NT2/D1 (cell line): ENCODE data around the gene DENND4B.

ENCODE experiments used
- DNase-seq: peaks from one replicate; pipeline ENCODE4 v3.0.0-alpha.2; 2011; ENCODE audit warnings: low read depth, low spot score
- H3K27me3 ChIP-seq: 2 replicates; pipeline ENCODE4 v1.6.0; 2011; ENCODE audit warnings: mild to moderate bottlenecking; ENCODE audit not compliant: insufficient read length, insufficient read depth
- H3K36me3 ChIP-seq: 2 replicates; pipeline ENCODE4 v1.6.1; 2011; ENCODE audit warnings: mild to moderate bottlenecking, low read length, mixed read lengths; ENCODE audit not compliant: insufficient read depth, insufficient read length
- H3K4me1 ChIP-seq: 2 replicates; pipeline ENCODE4 v1.5.1; 2011; ENCODE audit not compliant: insufficient read depth, insufficient read length
- H3K4me3 ChIP-seq: 2 replicates; pipeline ENCODE4 v1.5.1; 2011; ENCODE audit warnings: low read depth; ENCODE audit not compliant: insufficient read length
- H3K9ac ChIP-seq: 2 replicates; pipeline ENCODE4 v1.6.0; 2011; ENCODE audit warnings: low read depth; ENCODE audit not compliant: insufficient read length
- H3K9me3 ChIP-seq: 2 replicates; pipeline ENCODE4 v1.5.1; 2011; ENCODE audit warnings: mild to moderate bottlenecking, low read length; ENCODE audit not compliant: insufficient read depth
- SUZ12 ChIP-seq: IDR thresholded peaks from 2 replicates; pipeline ENCODE4 v1.6.1; 2011; ENCODE audit not compliant: insufficient read length, insufficient read depth; ENCODE audit errors: extremely low read depth
- YY1 ChIP-seq: IDR thresholded peaks from 2 replicates; pipeline ENCODE4 v1.6.1; 2011; ENCODE audit not compliant: insufficient read length, insufficient read depth
- ZNF274 ChIP-seq: IDR thresholded peaks from 2 replicates; pipeline ENCODE4 v1.6.1; 2011; ENCODE audit warnings: mild to moderate bottlenecking, low read depth, low read length

The DENND4B gene

DNA sequence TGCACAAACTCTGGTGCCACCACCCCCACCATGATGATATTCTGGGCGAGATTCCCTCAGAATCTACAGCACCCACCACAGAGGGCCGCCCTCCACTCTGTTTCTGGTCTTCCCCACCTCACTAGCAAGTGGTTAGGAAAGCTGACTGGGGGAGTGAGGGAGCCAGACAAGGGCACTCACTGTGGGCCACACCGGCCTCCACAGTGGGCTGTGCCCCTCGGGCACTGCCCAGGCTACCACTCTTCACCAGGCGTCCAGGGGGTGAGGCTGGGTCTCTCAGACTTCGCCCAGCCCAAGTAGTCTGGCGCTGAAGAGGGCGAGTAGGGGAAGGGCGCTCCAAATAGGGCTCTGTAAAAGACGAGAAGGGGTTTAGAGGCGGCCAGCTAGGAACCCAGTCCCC is 12.6 kb downstream of the DENND4B start:
- no peaks in the 10 kb centered on the region for H3K27me3 ChIP-seq
- no peak overlapping the region for H3K4me3 ChIP-seq
- peaks cover 2% of the 10 kb centered on the region for H3K4me1 ChIP-seq
- TF ChIP-seq SUZ12, result no peak
- TF ChIP-seq ZNF274, result no peak
- no peak for TF ChIP-seq YY1
- DNase-seq, result no peak
- H3K9me3 ChIP-seq, result no peaks in the 10 kb centered on the region
- H3K36me3 ChIP-seq, result peaks cover 87% of the 10 kb centered on the region
- no peak overlapping the region for H3K9ac ChIP-seq

DNA sequence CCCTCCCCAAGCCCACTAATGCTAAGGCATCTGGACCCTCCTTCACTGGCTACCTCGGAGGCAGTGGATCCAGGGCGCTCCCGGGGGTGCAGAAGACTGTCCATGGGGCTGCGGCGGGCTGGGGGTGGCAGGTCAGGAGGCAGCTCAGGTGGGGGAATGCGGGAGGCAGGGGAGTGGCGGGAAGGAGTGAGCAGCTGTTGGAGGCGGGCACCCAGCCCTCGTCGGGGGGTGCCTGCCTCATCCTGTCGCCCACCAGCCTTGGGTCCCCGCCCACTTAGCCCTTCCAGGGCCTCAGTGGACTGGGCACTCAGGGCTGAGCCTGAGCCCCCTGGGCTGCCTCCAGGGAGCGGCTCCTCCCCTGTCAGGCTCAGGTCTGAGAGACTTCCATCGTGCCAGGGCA is 13.1 kb downstream of the DENND4B start:
- Histone ChIP-seq H3K36me3 (peaks cover 85% of the 10 kb centered on the region), H3K4me3 (no peak overlapping the region), H3K9ac (no peak overlapping the region), H3K9me3 (no peaks in the 10 kb centered on the region), H3K4me1 (peaks cover 3% of the 10 kb centered on the region), H3K27me3 (no peaks in the 10 kb centered on the region)
- no peak for DNase-seq
- TF ChIP-seq YY1, result no peak
- TF ChIP-seq SUZ12, result no peak
- no peak for TF ChIP-seq ZNF274

DNA sequence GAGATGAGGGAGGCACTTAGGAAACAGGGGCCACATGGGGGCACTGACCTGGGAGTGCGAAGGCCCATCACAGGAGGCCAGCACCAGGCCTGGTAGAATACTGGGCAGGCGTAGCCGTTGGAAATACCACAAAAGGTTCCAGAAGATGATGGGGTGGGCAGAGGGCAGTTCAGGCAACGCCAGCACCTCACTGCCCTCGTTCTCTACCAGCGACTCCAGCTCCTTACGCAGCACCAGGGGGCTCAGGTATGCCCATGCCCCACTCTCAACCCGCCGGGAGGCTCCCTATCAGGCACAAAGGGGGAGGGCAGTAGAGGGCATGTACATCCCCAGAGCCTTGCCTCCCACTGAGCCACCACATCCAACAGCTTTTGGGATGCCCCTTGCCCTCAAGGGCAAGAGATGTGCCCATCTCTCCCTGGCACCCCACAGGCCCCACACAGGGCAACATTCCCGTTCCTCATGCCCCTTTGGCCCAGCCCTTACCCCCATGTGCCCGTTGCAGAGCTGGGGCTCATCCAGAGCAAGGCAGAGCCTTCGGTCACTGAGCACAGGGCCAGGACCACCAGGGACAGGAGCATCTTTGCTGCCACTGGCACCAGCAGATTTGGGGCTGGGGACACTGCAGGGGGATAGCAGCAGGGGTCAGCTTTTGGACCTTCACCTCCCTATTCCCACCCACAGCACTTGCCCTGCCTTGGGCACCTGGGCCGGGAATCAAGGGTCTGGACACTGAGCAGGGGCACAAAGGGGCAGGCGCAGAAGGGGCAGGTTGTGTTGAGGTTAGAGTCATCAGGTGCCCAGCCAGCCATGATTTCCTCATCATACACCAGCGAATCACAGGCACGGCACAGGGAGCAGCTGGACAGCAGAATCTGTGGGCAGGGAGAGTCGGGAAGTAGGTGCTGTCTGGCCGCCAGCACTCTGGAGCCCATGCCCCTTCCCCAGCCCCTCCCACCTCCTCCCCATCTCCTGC is 14.1 kb downstream of the DENND4B start:
- Histone ChIP-seq H3K36me3 (peaks cover 79% of the 10 kb centered on the region), H3K27me3 (no peaks in the 10 kb centered on the region), H3K4me1 (peaks cover 3% of the 10 kb centered on the region), H3K4me3 (no peak overlapping the region), H3K9ac (no peak overlapping the region), H3K9me3 (no peaks in the 10 kb centered on the region)
- no peak for DNase-seq
- TF ChIP-seq SUZ12 (no peak), ZNF274 (no peak)

DNA sequence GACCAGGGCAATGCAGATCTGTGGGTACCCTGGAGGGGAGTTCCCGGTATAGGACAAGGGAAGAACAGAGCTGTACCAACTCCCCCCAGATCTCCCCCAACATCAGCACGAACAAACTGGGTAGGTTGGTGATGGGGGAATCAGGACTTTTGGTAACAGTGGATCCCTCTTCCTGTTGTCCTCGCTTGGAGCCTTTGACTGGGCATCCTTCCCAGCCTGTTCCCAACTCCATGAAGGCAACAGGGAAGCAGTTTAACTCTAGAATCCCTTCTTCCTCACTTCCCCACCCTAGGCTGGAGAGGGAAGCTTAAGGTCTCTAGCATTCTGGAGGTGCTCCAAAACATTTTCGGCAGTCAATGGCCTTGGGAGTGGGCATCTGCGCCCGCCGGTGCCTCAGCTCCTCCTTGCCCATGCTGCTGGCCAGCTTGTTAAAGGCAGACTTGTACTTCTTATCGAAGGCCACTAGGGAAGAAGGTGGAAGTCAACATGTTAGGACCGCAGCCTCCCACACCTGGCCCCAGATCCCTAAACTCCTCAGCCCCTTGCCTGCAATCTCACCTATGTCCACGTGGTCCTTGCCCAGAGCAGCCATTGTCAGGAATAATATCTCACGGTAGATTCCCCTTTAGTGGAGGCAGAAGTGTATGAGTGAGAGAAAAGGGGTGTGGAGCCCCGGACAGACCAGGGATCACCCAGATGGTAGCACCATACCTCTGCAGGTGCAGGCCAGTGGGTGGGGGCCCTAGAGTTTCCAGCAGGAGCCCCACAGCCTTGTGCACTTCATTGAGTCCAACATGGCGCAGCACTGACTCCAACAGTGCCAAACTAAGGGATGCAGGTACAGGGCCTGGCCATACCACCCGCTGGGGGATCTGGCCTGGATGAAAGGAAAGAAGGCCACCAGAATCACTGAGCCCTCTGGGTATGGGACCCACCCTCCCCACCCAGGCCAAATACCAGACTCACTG is 16.3 kb downstream of the DENND4B start:
- H3K27me3 ChIP-seq, result no peaks in the 10 kb centered on the region
- H3K36me3 ChIP-seq, result peaks cover 58% of the 10 kb centered on the region
- no peak overlapping the region for H3K4me3 ChIP-seq
- H3K9ac ChIP-seq, result no peak overlapping the region
- TF ChIP-seq SUZ12, result no peak
- no peak for TF ChIP-seq ZNF274
- TF ChIP-seq YY1, result no peak
- peaks cover 3% of the 10 kb centered on the region for H3K4me1 ChIP-seq
- H3K9me3 ChIP-seq, result no peaks in the 10 kb centered on the region
- DNase-seq, result no peak

DNA sequence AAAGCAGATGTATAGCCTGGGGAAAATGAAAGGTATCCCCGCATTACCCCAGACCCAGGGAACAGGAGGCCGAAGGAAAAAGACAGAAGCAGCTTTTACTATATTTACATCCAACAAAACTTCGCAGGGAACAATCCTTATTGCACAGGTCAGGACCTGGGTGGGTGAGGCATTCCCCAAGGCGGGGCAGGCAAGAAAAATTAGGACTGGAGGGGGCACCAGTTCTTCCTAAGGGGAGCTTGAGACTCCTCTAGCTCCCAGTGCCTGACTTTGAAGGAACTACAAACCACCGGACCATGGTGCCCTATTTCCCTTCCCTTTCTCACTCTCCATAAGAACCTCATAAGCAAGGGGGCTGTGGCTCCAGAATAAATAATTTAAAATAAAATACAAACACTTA is 17.1 kb downstream of the DENND4B start:
- H3K4me3 ChIP-seq, result no peak overlapping the region
- TF ChIP-seq SUZ12, result no peak
- TF ChIP-seq ZNF274, result no peak
- TF ChIP-seq YY1, result no peak
- no peaks in the 10 kb centered on the region for H3K27me3 ChIP-seq
- no peaks in the 10 kb centered on the region for H3K9me3 ChIP-seq
- H3K4me1 ChIP-seq, result peaks cover 3% of the 10 kb centered on the region
- H3K36me3 ChIP-seq, result peaks cover 51% of the 10 kb centered on the region
- no peak overlapping the region for H3K9ac ChIP-seq
- DNase-seq, result no peak

DNA sequence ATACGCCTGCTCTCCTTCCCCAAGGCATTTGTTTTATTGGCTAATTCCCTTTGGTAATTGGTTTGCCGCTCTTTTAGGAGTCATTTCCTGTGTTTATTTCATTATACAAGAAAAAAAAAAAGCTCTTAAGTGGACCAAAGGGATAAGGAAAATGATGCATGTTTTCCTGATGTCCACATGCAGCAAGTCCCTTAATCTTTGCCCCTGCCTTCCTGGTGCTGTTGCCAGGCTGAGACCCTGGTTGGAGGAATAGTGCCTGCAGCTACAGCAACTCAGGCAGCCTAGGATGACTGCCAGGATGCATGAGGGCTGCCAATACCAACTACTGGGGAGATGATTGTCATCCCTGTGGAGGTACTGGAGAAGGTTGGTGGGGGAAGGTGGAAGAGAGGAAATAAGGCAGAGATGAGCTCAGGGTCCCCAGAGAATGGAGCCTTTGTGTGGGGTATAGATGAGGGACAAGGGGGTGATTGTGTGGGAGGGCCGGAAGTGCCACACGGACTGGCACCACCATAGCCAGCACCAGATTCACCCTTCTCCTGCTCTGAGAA is 17.7 kb downstream of the DENND4B start:
- Histone ChIP-seq H3K36me3 (peaks cover 46% of the 10 kb centered on the region), H3K4me1 (peaks cover 3% of the 10 kb centered on the region), H3K9ac (no peak overlapping the region), H3K9me3 (no peaks in the 10 kb centered on the region), H3K4me3 (no peak overlapping the region), H3K27me3 (no peaks in the 10 kb centered on the region)
- no peak for DNase-seq
- no peak for TF ChIP-seq SUZ12
- no peak for TF ChIP-seq YY1
- no peak for TF ChIP-seq ZNF274
